H1 (cell line): Measurements from ENCODE around the gene TCERG1L. TPM values are rescaled to one million over a fixed set of nuclear protein-coding genes. Genes with fewer than 3 reads are reported as not detected.

Experiments
- CTCF ChIA-PET: fragments of 300-600 bp; sonication (Branson Sonifier 250); formaldehyde crosslinking; loops from one replicate; lab custom pipeline; 2021; ENCODE audit not compliant: partially characterized antibody; lab: Charles Lee
- POLR2A ChIA-PET: fragments of 300-600 bp; sonication (Branson Sonifier 250); formaldehyde crosslinking; loops from one replicate; lab custom pipeline; 2021; ENCODE audit warnings: inconsistent platforms; ENCODE audit not compliant: partially characterized antibody; lab: Charles Lee
- DNase-seq, 2 experiments: peaks; one replicate each; pipeline versions ENCODE4 v3.0.0 to v3.0.0-alpha.2; 2010 to 2022; ENCODE audit warnings: low spot score in 2 of 2, low read depth in 1 of 2, mixed read lengths in 1 of 2
- FAIRE-seq: peaks from 2 replicates; lab custom pipeline; 2011; peaks lifted over from hg19 to GRCh38; lab: Jason Lieb, UNC
- H2AFZ ChIP-seq: 2 replicates; pipeline ENCODE4 v1.8.1; 2012; ENCODE audit warnings: low read length, inconsistent platforms
- H2AK5ac ChIP-seq: 2 replicates; pipeline ENCODE4 v1.6.1; 2013; ENCODE audit warnings: low read depth, low read length
- H2BK120ac ChIP-seq: replicated peaks from 2 replicates; pipeline ENCODE3; 2013; ENCODE audit warnings: low read depth, low read length, inconsistent platforms
- H2BK12ac ChIP-seq: 2 replicates; pipeline ENCODE4 v1.6.1; 2013; ENCODE audit warnings: low read depth, low read length
- H2BK15ac ChIP-seq: 2 replicates; pipeline ENCODE4 v1.6.1; 2013; ENCODE audit warnings: low read length
- H2BK20ac ChIP-seq: 2 replicates; pipeline ENCODE4 v1.6.1; 2013; ENCODE audit warnings: low read length
- H2BK5ac ChIP-seq: 2 replicates; pipeline ENCODE4 v1.6.1; 2013; ENCODE audit warnings: low read depth, low read length
- H3K14ac ChIP-seq: 2 replicates; pipeline ENCODE4 v1.6.1; 2013; ENCODE audit warnings: inconsistent platforms; ENCODE audit not compliant: insufficient read length
- H3K18ac ChIP-seq: 2 replicates; pipeline ENCODE4 v1.6.1; 2013; ENCODE audit warnings: low read length; ENCODE audit errors: extremely low read depth
- H3K23ac ChIP-seq: 2 replicates; pipeline ENCODE4 v1.6.1; 2013; ENCODE audit warnings: inconsistent platforms; ENCODE audit not compliant: insufficient read length
- H3K23me2 ChIP-seq: 2 replicates; pipeline ENCODE4 v1.6.1; 2013; ENCODE audit warnings: low read depth, low read length
- H3K27ac ChIP-seq: 2 replicates; pipeline ENCODE4 v1.6.1; 2011; ENCODE audit warnings: low read depth, low read length, inconsistent platforms
- H3K27me3 ChIP-seq, 4 experiments: replicated peaks in 1 of 4; 1 replicate in 1 of 4; 2 replicates in 3 of 4; pipeline versions ENCODE4 v1.6.1 to v1.8.1; 2011 to 2013; ENCODE audit warnings: low read length in 3 of 4, mild to moderate bottlenecking in 3 of 4, inconsistent platforms in 2 of 4, mixed read lengths in 2 of 4, moderate library complexity in 1 of 4; ENCODE audit not compliant: control insufficient read depth in 3 of 4, insufficient read depth in 3 of 4; ENCODE audit errors: extremely low read depth in 1 of 4
- H3K36me3 ChIP-seq, 4 experiments: 2 replicates each; pipeline versions ENCODE4 v1.6.1 to v1.8.1; 2011 to 2013; ENCODE audit warnings: mild to moderate bottlenecking in 4 of 4, low read length in 3 of 4, moderate library complexity in 2 of 4, control low read depth in 1 of 4, inconsistent platforms in 1 of 4; ENCODE audit not compliant: insufficient read depth in 4 of 4, control insufficient read depth in 2 of 4
- H3K4ac ChIP-seq: replicated peaks from 2 replicates; pipeline ENCODE3; 2013; ENCODE audit warnings: low read length, low read depth, mixed read lengths, inconsistent platforms; ENCODE audit not compliant: insufficient read length
- H3K4me1 ChIP-seq, 4 experiments: replicated peaks in 1 of 4; 1 replicate in 1 of 4; 2 replicates in 3 of 4; pipeline versions ENCODE4 v1.6.1 to v1.8.1; 2011 to 2013; ENCODE audit warnings: low read length in 3 of 4, inconsistent platforms in 2 of 4, mixed read lengths in 1 of 4; ENCODE audit not compliant: insufficient read depth in 4 of 4, control insufficient read depth in 3 of 4
- H3K4me2 ChIP-seq, 2 experiments: 2 replicates each; pipeline versions ENCODE4 v1.6.1 to v1.8.1; 2011 to 2013; ENCODE audit warnings: low read depth in 2 of 2, low read length in 2 of 2, control low read depth in 1 of 2, inconsistent platforms in 1 of 2, mild to moderate bottlenecking in 1 of 2; ENCODE audit not compliant: insufficient read depth in 1 of 2
- H3K4me3 ChIP-seq, 4 experiments: fragments of 200-600, 300-600 bp in 1 of 4; sonication (generic), shearing (Covaris generic), sonication (Bioruptor Twin) in 1 of 4; 2 replicates each; pipeline versions ENCODE4 v1.5.1 to v1.8.1; 2011 to 2016; ENCODE audit warnings: low read length in 4 of 4, low read depth in 3 of 4, control low read depth in 2 of 4, inconsistent platforms in 2 of 4, mild to moderate bottlenecking in 2 of 4, mixed read lengths in 1 of 4, moderate library complexity in 1 of 4; ENCODE audit not compliant: insufficient read depth in 2 of 4; ENCODE audit errors: extremely low read depth in 1 of 4
- H3K56ac ChIP-seq: replicated peaks from 2 replicates; pipeline ENCODE3; 2013; ENCODE audit warnings: low read depth, mild to moderate bottlenecking, mixed read lengths, low read length, inconsistent platforms; ENCODE audit not compliant: insufficient read length
- H3K79me1 ChIP-seq: 2 replicates; pipeline ENCODE4 v1.6.1; 2013; ENCODE audit warnings: low read depth, low read length, control low read depth
- H3K79me2 ChIP-seq, 2 experiments: 2 replicates each; pipeline versions ENCODE4 v1.6.1 to v1.8.1; 2012 to 2013; ENCODE audit warnings: low read length in 2 of 2, mild to moderate bottlenecking in 2 of 2, inconsistent platforms in 1 of 2; ENCODE audit not compliant: insufficient read depth in 2 of 2, control insufficient read depth in 1 of 2
- H3K9ac ChIP-seq, 4 experiments: replicated peaks in 1 of 4; 1 replicate in 1 of 4; 2 replicates in 3 of 4; pipeline versions ENCODE4 v1.6.1 to v1.8.1; 2011 to 2013; ENCODE audit warnings: low read depth in 3 of 4, low read length in 3 of 4, control low read depth in 2 of 4, mild to moderate bottlenecking in 2 of 4, moderate library complexity in 2 of 4, inconsistent platforms in 1 of 4; ENCODE audit errors: extremely low read depth in 1 of 4
- H3K9me3 ChIP-seq, 2 experiments: 2 replicates each; pipeline versions ENCODE4 v1.6.1 to v1.8.1; 2012 to 2013; ENCODE audit warnings: mild to moderate bottlenecking in 2 of 2, moderate library complexity in 2 of 2, control low read depth in 1 of 2, inconsistent platforms in 1 of 2, low read depth in 1 of 2, low read length in 1 of 2, mixed read lengths in 1 of 2; ENCODE audit not compliant: insufficient read depth in 2 of 2
- H4K20me1 ChIP-seq, 2 experiments: replicated peaks in 1 of 2; 2 replicates each; pipeline versions ENCODE3 to v1.8.1; 2011 to 2013; ENCODE audit warnings: inconsistent platforms in 2 of 2, low read length in 2 of 2, mild to moderate bottlenecking in 1 of 2; ENCODE audit not compliant: insufficient read depth in 2 of 2, control insufficient read depth in 1 of 2
- H4K5ac ChIP-seq: 2 replicates; pipeline ENCODE4 v1.6.1; 2013; ENCODE audit warnings: low read length, low read depth, mixed read lengths, inconsistent platforms; ENCODE audit not compliant: insufficient read length
- H4K8ac ChIP-seq: 2 replicates; pipeline ENCODE4 v1.8.0; 2013; ENCODE audit warnings: mild to moderate bottlenecking, moderate library complexity, low read length, inconsistent platforms; ENCODE audit not compliant: insufficient read depth; ENCODE audit errors: extremely low read depth
- H4K91ac ChIP-seq: replicated peaks from 2 replicates; pipeline ENCODE3; 2013; ENCODE audit warnings: low read length, mixed read lengths, inconsistent platforms; ENCODE audit not compliant: insufficient read length
- ASH2L ChIP-seq: fragments of 200-600, 300-600 bp; sonication (generic); IDR thresholded peaks from one replicate; pipeline ENCODE4 v1.7.1; 2017; ENCODE audit warnings: low read length
- CREB1 ChIP-seq: IDR thresholded peaks from 2 replicates; pipeline ENCODE4 v1.6.1; 2012; ENCODE audit warnings: inconsistent platforms
- HDAC2 ChIP-seq, 2 experiments: fragments of 300-600 bp in 1 of 2; sonication (generic) in 1 of 2; IDR thresholded peaks; 2 replicates each; pipeline ENCODE4 v1.6.1; 2011 to 2012; ENCODE audit warnings: low read depth in 2 of 2, low read length in 2 of 2, mild to moderate bottlenecking in 2 of 2, moderate library complexity in 2 of 2, borderline replicate concordance in 1 of 2, inconsistent platforms in 1 of 2
- NANOG ChIP-seq: IDR thresholded peaks from 2 replicates; pipeline ENCODE4 v1.6.1; 2011; ENCODE audit warnings: low read length, low read depth, mild to moderate bottlenecking, inconsistent platforms; ENCODE audit not compliant: insufficient read depth, poor library complexity, severe bottlenecking
- RAD21 ChIP-seq, 2 experiments: IDR thresholded peaks in 1 of 2; conservative IDR thresholded peaks in 1 of 2; 2 replicates each; pipeline ENCODE4 v1.6.1; 2011; ENCODE audit warnings: low read depth in 2 of 2, low read length in 2 of 2, improper control_type of control experiment in 1 of 2, inconsistent platforms in 1 of 2, mild to moderate bottlenecking in 1 of 2, moderate library complexity in 1 of 2
- RFX5 ChIP-seq: IDR thresholded peaks from 2 replicates; pipeline ENCODE4 v1.6.1; 2011; ENCODE audit warnings: low read depth, low read length, improper control_type of control experiment, borderline replicate concordance
- SRF ChIP-seq: IDR thresholded peaks from 2 replicates; pipeline ENCODE4 v1.6.1; 2011; ENCODE audit warnings: mild to moderate bottlenecking, low read depth, low read length, moderate library complexity
- WGBS, 2 experiments: shearing (Covaris generic) in 1 of 2; methylation state at CpG; one replicate each; pipeline versions ENCODE4 v1.1.6 to v1.1.7; 2013 to 2015; ENCODE audit warnings: low lambda C conversion rate in 2 of 2, mixed read lengths in 2 of 2, inconsistent platforms in 1 of 2, low coverage in 1 of 2, missing lambda C conversion rate in 1 of 2; ENCODE audit not compliant: insufficient replicate concordance in 2 of 2, insufficient coverage in 1 of 2, insufficient read length in 1 of 2; ENCODE audit errors: extremely low coverage in 1 of 2, missing lambda C conversion rate in 1 of 2; 5-methylcytosine and 5-hydroxymethylcytosine counted together
- polyA plus RNA-seq, 7 experiments: library from polyadenylated mRNA; depleted of rRNA in 3 of 7; stranded (reverse) in 5 of 7; unstranded in 2 of 7; fragments of >200 nt in 5 of 7; fragments of 200-250 nt in 2 of 7; gene quantifications; 1 replicate in 5 of 7; 2 replicates in 1 of 7; 4 replicates in 1 of 7; pipeline versions ENCODE4 v1.2.1 to v1.2.3, GENCODE V29; 2011 to 2013; ENCODE audit warnings: missing spikeins in 2 of 7, mixed read lengths in 2 of 7
- total RNA-seq: library from RNA; stranded (reverse); fragmentation: NEBNext Ultra II Directional; extraction: Animal tissue kit (Norgen Biotek cat#: 25700); gene quantifications from 2 replicates; pipeline ENCODE4 v1.2.1, GENCODE V29; 2021
- TF ChIP-seq, protein P1 (sequence below): IDR thresholded peaks from 2 replicates; pipeline ENCODE4 v1.6.1; 2012; ENCODE audit warnings: inconsistent platforms
- TF ChIP-seq, protein P2 (sequence below): IDR thresholded peaks from 2 replicates; pipeline ENCODE4 v1.6.1; 2012; ENCODE audit warnings: inconsistent platforms

The TCERG1L gene
- total and polyA plus RNA-seq, 2 of the 8 experiments (the other 6 are each of a cell fraction or from before 2014, with no cell fraction given): 3.9 to 6.9 TPM

DNA sequence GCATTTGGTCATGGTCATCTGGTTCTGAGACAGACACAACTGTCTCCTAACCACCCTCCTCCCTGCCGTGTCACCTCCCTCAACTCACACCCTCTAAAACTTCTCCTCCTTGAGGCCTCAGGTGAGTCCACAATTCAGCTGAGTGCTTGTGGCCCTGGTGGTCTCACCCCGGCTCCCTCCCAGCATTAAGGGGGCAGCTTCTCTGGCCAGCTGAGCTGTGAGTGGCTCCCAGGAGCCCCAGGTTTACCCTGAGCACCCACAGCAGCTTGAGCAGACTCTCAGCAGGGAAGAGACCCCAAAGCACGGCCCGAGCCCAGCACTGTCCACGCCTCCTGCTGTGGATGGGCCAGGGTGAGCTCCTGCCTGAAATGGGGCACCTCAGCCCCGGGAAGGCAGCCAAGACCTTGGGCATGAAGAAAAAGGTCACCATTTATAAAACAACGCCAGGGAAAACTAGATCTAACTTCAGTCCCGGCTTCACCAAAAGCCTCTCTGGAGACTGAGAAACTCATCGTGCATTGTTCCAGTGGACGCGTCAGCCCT is 201.2 kb downstream of the TCERG1L start:
- H4K20me1 ChIP-seq: no peaks in the 10 kb centered on the region
- WGBS, 2 experiments: 94% methylated on average over 11 of the region's 11 CpGs; no CpG with 5 or more reads in 1 of the 2 experiments
- H3K79me2 ChIP-seq: no peaks in the 10 kb centered on the region
- H3K27me3 ChIP-seq: no peaks in the 10 kb centered on the region
- H3K9ac ChIP-seq: no peak overlapping the region
- peaks cover 0 to 7% (median 2%) of the 10 kb centered on the region in 4 experiments; a peak in 3 of 7 replicates for H3K4me1 ChIP-seq
- no peak overlapping the region for H2AFZ ChIP-seq
- H3K9me3 ChIP-seq: peaks cover 0 to 3% of the 10 kb centered on the region in 2 experiments; a peak in 1 of 4 replicates
- H2BK15ac ChIP-seq: 0 out of 2 replicates have a peak overlapping the region, but pooled peaks have one; percentile 29
- no peak overlapping the region for H2AK5ac ChIP-seq
- H3K4me2 ChIP-seq: no peak overlapping the region
- no peak overlapping the region for H3K56ac ChIP-seq
- H2BK120ac ChIP-seq: no peak overlapping the region
- H2BK5ac ChIP-seq: no peak overlapping the region
- no peak overlapping the region for H3K4me3 ChIP-seq
- CTCF ChIA-PET: interaction anchor here (0.6 to 1.6 kb wide), 2 partner anchors 22 to 294 kb away, joined by 3 to 7 read pairs; no protein-coding TSS in a partner anchor
- FAIRE-seq: no peak
- no peak overlapping the region for H3K18ac ChIP-seq
- no peaks in the 10 kb centered on the region for H3K79me1 ChIP-seq
- H2BK20ac ChIP-seq: no peak overlapping the region
- TF ChIP-seq HDAC2 (IDR thresholded peaks at IDR 0.05; ENCODE audit: borderline replicate concordance in 1 of 2, low read depth in 2 of 2, low read length in 2 of 2) (no peak), CREB1 (no peak), ASH2L (no peak), SRF (no peak), NANOG (no peak), RAD21 (IDR thresholded peaks at IDR 0.05 in 1 of 2, conservative IDR thresholded peaks at IDR 0.05 in 1 of 2; ENCODE audit: low read depth in 2 of 2, low read length in 2 of 2) (no peak), RFX5 (no peak)
- TF ChIP-seq, protein P1, sequence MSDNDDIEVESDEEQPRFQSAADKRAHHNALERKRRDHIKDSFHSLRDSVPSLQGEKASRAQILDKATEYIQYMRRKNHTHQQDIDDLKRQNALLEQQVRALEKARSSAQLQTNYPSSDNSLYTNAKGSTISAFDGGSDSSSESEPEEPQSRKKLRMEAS: no peak
- TF ChIP-seq, protein P2, sequence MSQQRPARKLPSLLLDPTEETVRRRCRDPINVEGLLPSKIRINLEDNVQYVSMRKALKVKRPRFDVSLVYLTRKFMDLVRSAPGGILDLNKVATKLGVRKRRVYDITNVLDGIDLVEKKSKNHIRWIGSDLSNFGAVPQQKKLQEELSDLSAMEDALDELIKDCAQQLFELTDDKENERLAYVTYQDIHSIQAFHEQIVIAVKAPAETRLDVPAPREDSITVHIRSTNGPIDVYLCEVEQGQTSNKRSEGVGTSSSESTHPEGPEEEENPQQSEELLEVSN: no peak
- TF ChIP-seq, all 59 proteins: peak for 0
- Histone ChIP-seq H3K27ac (no peak overlapping the region), H3K23me2 (no peaks in the 10 kb centered on the region), H3K14ac (no peak overlapping the region), H3K36me3 (no peaks in the 10 kb centered on the region), H3K23ac (no peak overlapping the region), H2BK12ac (no peak overlapping the region), H3K4ac (no peak overlapping the region), H4K8ac (no peak overlapping the region; the same call in 1 of the 2 replicates), H4K5ac (no peak overlapping the region), H4K91ac (no peak overlapping the region)
- POLR2A ChIA-PET: interaction anchor here (1.1 kb wide), 1 partner anchor 19 kb away, joined by 3 read pairs; no protein-coding TSS in a partner anchor
- no peak for DNase-seq
